H1 (cell line): Measurements from ENCODE around the gene CLUH. TPM values are rescaled to one million over a fixed set of nuclear protein-coding genes. Genes with fewer than 3 reads are reported as not detected.

ENCODE experiments used
- BCL11A ChIP-seq, 2 experiments: IDR thresholded peaks; one replicate each; pipeline ENCODE4 v1.6.1; 2011; ENCODE audit warnings: low read depth in 2 of 2, low read length in 2 of 2, mild to moderate bottlenecking in 2 of 2
- CEBPB ChIP-seq: IDR thresholded peaks from 2 replicates; pipeline ENCODE4 v1.6.1; 2012; ENCODE audit warnings: low read depth, low read length
- CHD2 ChIP-seq: IDR thresholded peaks from 2 replicates; pipeline ENCODE4 v1.6.1; 2012; ENCODE audit warnings: low read length, improper control_type of control experiment
- FOSL1 ChIP-seq: IDR thresholded peaks from 2 replicates; pipeline ENCODE4 v1.6.1; 2011; ENCODE audit warnings: mild to moderate bottlenecking, low read depth, low read length, moderate library complexity; ENCODE audit not compliant: insufficient read depth
- GTF2F1 ChIP-seq: IDR thresholded peaks from 2 replicates; pipeline ENCODE4 v1.6.1; 2012; ENCODE audit warnings: low read depth, low read length, improper control_type of control experiment, borderline replicate concordance
- MAX ChIP-seq: IDR thresholded peaks from 2 replicates; pipeline ENCODE4 v1.6.1; 2012; ENCODE audit warnings: inconsistent platforms
- NRF1 ChIP-seq: IDR thresholded peaks from 2 replicates; pipeline ENCODE4 v1.6.1; 2011; ENCODE audit warnings: mild to moderate bottlenecking, low read depth, low read length, improper control_type of control experiment
- RBBP5 ChIP-seq: IDR thresholded peaks from 2 replicates; pipeline ENCODE4 v1.7.1; 2012; ENCODE audit warnings: low read depth, mild to moderate bottlenecking, inconsistent platforms, low read length, moderate library complexity, borderline replicate concordance
- RFX5 ChIP-seq: IDR thresholded peaks from 2 replicates; pipeline ENCODE4 v1.6.1; 2011; ENCODE audit warnings: low read depth, low read length, improper control_type of control experiment, borderline replicate concordance
- SIN3A ChIP-seq, 2 experiments: IDR thresholded peaks in 1 of 2; conservative IDR thresholded peaks in 1 of 2; 2 replicates each; pipeline ENCODE4 v1.6.1; 2011 to 2012; ENCODE audit warnings: low read length in 2 of 2, improper control_type of control experiment in 1 of 2, low read depth in 1 of 2, mild to moderate bottlenecking in 1 of 2
- YY1 ChIP-seq: IDR thresholded peaks from 2 replicates; pipeline ENCODE4 v1.6.1; 2011; ENCODE audit warnings: low read depth, mild to moderate bottlenecking, low read length
- polyA plus RNA-seq, 7 experiments: library from polyadenylated mRNA; depleted of rRNA in 3 of 7; stranded (reverse) in 5 of 7; unstranded in 2 of 7; fragments of >200 nt in 5 of 7; fragments of 200-250 nt in 2 of 7; gene quantifications; 1 replicate in 5 of 7; 2 replicates in 1 of 7; 4 replicates in 1 of 7; pipeline versions ENCODE4 v1.2.1 to v1.2.3, GENCODE V29; 2011 to 2013; ENCODE audit warnings: missing spikeins in 2 of 7, mixed read lengths in 2 of 7
- total RNA-seq: library from RNA; stranded (reverse); fragmentation: NEBNext Ultra II Directional; extraction: Animal tissue kit (Norgen Biotek cat#: 25700); gene quantifications from 2 replicates; pipeline ENCODE4 v1.2.1, GENCODE V29; 2021
- TF ChIP-seq, protein P1 (sequence below): fragments of 300-600 bp; sonication (generic); IDR thresholded peaks from 2 replicates; pipeline ENCODE4 v1.7.1; 2012; ENCODE audit warnings: low read length, moderate library complexity, mild to moderate bottlenecking, inconsistent platforms; ENCODE audit not compliant: insufficient replicate concordance

Gene CLUH
- total and polyA plus RNA-seq, 2 of the 8 experiments (the other 6 are each of a cell fraction or from before 2014, with no cell fraction given): 33.6 to 98.6 TPM

- TF ChIP-seq, protein P1, sequence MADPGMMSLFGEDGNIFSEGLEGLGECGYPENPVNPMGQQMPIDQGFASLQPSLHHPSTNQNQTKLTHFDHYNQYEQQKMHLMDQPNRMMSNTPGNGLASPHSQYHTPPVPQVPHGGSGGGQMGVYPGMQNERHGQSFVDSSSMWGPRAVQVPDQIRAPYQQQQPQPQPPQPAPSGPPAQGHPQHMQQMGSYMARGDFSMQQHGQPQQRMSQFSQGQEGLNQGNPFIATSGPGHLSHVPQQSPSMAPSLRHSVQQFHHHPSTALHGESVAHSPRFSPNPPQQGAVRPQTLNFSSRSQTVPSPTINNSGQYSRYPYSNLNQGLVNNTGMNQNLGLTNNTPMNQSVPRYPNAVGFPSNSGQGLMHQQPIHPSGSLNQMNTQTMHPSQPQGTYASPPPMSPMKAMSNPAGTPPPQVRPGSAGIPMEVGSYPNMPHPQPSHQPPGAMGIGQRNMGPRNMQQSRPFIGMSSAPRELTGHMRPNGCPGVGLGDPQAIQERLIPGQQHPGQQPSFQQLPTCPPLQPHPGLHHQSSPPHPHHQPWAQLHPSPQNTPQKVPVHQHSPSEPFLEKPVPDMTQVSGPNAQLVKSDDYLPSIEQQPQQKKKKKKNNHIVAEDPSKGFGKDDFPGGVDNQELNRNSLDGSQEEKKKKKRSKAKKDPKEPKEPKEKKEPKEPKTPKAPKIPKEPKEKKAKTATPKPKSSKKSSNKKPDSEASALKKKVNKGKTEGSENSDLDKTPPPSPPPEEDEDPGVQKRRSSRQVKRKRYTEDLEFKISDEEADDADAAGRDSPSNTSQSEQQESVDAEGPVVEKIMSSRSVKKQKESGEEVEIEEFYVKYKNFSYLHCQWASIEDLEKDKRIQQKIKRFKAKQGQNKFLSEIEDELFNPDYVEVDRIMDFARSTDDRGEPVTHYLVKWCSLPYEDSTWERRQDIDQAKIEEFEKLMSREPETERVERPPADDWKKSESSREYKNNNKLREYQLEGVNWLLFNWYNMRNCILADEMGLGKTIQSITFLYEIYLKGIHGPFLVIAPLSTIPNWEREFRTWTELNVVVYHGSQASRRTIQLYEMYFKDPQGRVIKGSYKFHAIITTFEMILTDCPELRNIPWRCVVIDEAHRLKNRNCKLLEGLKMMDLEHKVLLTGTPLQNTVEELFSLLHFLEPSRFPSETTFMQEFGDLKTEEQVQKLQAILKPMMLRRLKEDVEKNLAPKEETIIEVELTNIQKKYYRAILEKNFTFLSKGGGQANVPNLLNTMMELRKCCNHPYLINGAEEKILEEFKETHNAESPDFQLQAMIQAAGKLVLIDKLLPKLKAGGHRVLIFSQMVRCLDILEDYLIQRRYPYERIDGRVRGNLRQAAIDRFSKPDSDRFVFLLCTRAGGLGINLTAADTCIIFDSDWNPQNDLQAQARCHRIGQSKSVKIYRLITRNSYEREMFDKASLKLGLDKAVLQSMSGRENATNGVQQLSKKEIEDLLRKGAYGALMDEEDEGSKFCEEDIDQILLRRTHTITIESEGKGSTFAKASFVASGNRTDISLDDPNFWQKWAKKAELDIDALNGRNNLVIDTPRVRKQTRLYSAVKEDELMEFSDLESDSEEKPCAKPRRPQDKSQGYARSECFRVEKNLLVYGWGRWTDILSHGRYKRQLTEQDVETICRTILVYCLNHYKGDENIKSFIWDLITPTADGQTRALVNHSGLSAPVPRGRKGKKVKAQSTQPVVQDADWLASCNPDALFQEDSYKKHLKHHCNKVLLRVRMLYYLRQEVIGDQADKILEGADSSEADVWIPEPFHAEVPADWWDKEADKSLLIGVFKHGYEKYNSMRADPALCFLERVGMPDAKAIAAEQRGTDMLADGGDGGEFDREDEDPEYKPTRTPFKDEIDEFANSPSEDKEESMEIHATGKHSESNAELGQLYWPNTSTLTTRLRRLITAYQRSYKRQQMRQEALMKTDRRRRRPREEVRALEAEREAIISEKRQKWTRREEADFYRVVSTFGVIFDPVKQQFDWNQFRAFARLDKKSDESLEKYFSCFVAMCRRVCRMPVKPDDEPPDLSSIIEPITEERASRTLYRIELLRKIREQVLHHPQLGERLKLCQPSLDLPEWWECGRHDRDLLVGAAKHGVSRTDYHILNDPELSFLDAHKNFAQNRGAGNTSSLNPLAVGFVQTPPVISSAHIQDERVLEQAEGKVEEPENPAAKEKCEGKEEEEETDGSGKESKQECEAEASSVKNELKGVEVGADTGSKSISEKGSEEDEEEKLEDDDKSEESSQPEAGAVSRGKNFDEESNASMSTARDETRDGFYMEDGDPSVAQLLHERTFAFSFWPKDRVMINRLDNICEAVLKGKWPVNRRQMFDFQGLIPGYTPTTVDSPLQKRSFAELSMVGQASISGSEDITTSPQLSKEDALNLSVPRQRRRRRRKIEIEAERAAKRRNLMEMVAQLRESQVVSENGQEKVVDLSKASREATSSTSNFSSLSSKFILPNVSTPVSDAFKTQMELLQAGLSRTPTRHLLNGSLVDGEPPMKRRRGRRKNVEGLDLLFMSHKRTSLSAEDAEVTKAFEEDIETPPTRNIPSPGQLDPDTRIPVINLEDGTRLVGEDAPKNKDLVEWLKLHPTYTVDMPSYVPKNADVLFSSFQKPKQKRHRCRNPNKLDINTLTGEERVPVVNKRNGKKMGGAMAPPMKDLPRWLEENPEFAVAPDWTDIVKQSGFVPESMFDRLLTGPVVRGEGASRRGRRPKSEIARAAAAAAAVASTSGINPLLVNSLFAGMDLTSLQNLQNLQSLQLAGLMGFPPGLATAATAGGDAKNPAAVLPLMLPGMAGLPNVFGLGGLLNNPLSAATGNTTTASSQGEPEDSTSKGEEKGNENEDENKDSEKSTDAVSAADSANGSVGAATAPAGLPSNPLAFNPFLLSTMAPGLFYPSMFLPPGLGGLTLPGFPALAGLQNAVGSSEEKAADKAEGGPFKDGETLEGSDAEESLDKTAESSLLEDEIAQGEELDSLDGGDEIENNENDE: no peak
- peak; percentile 47; the same call in 1 of the 2 replicates for TF ChIP-seq YY1
- peak; percentile 99 for TF ChIP-seq SIN3A (conservative IDR thresholded peaks at IDR 0.05 in 1 of 2, IDR thresholded peaks at IDR 0.05 in 1 of 2; ENCODE audit: low read depth in 1 of 2, low read length in 2 of 2)
- no peak for TF ChIP-seq CHD2
- TF ChIP-seq FOSL1: no peak
- TF ChIP-seq CEBPB: no peak
- TF ChIP-seq RFX5: no peak
- no peak for TF ChIP-seq NRF1
- peak; percentile 72; the same call in 1 of the 2 replicates for TF ChIP-seq MAX
- no peak for TF ChIP-seq GTF2F1
- TF ChIP-seq BCL11A (IDR thresholded peaks at IDR 0.05; ENCODE audit: low read depth in 2 of 2, low read length in 2 of 2): no peak
- TF ChIP-seq RBBP5: no peak; the same call in 1 of the 2 replicates
Observed at GRCh38 chr17:2749784-2750181, 38.2 kb upstream of the CLUH start (continued).
